Measurements from ENCODE around the gene ZNF775.
A peak's percentile ranks its signal among the peaks of the same experiment; 100 is the strongest.

Gene ZNF775

DNA sequence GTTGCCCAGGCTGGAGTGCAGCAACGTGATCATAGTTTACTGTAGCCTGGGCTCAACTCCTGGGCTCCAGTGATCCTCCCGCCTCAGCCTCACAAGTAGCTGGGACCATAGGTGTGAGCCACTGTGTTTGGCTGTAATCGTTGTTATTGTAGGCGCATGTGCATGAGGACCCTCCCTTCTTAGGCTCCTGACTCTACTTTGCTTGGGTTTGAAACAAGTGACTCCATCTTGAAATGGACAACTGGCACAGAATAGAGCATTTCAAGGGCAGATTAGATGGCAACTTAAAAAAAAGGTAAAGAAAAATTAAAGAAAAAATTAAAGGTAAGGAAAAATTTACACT is 55.9 kb downstream of the ZNF775 start:
- Histone ChIP-seq H3K4me1 (ENCODE audit: control insufficient read depth, low read length) (peaks cover 15% of the 10 kb centered on the region), H3F3A (ENCODE audit: control insufficient read depth, insufficient read depth) (no peaks in the 10 kb centered on the region), H3K4me3 (ENCODE audit: low read length) (no peak overlapping the region), H3K4me2 (ENCODE audit: low read length) (no peak overlapping the region), H3K9me2 (replicated peaks; ENCODE audit: control insufficient read depth, low read length) (no peaks in the 10 kb centered on the region), H3K9me3 (ENCODE audit: control insufficient read depth, insufficient read depth, low read length) (no peaks in the 10 kb centered on the region), H3K27ac (ENCODE audit: low read depth, low read length) (no peak overlapping the region), H3K79me2 (ENCODE audit: control insufficient read depth, low read length) (no peaks in the 10 kb centered on the region), H4K20me1 (ENCODE audit: control insufficient read depth, insufficient read depth, low read depth, low read length) (no peaks in the 10 kb centered on the region), H3K36me3 (ENCODE audit: control insufficient read depth, low read length) (no peaks in the 10 kb centered on the region), H3K27me3 (ENCODE audit: control insufficient read depth, low read length) (peaks cover 62% of the 10 kb centered on the region)
- no peak for TF ChIP-seq EZH2phosphoT487 (IDR thresholded peaks at IDR 0.05; ENCODE audit: borderline replicate concordance, low read length)
- TF ChIP-seq, protein P1, sequence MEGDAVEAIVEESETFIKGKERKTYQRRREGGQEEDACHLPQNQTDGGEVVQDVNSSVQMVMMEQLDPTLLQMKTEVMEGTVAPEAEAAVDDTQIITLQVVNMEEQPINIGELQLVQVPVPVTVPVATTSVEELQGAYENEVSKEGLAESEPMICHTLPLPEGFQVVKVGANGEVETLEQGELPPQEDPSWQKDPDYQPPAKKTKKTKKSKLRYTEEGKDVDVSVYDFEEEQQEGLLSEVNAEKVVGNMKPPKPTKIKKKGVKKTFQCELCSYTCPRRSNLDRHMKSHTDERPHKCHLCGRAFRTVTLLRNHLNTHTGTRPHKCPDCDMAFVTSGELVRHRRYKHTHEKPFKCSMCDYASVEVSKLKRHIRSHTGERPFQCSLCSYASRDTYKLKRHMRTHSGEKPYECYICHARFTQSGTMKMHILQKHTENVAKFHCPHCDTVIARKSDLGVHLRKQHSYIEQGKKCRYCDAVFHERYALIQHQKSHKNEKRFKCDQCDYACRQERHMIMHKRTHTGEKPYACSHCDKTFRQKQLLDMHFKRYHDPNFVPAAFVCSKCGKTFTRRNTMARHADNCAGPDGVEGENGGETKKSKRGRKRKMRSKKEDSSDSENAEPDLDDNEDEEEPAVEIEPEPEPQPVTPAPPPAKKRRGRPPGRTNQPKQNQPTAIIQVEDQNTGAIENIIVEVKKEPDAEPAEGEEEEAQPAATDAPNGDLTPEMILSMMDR (IDR thresholded peaks at IDR 0.05; ENCODE audit: low read depth, low read length, poor library complexity, severe bottlenecking) = no peak

DNA sequence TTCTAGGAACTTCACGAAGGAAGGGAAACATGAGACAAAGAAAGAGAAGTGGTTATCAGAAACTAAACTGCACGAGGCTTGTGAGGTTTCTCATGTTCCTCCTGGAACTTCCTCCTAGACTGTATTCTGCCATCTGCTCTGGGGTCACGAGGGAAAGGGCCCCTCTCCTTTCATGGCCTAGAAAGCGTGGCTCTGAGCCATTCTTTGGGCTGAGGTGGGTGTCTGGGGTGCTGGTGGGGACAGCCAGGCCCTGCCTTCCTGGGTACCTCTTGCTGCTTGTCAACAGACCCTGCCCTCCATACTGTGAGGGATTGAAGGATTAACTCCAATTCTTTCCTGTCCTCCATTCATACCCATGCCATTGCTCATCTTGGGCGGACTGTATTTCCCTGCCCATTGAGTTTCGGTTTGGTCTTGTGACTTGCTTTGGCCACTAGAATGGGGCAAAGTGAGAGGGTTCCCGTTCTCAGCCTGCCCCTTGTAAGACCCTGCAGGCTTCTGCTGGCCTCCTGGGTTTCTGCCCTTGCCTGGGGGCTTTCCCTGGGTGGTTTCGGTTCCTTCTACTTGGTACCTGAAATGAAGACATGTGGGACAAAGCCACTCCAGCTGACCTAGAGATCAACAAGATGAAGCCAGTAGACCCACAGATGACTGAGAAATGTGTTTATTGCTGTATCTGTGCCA is 56.4 kb downstream of the ZNF775 start:
- Histone ChIP-seq H4K20me1 (ENCODE audit: control insufficient read depth, insufficient read depth, low read depth, low read length) (no peaks in the 10 kb centered on the region), H3K36me3 (ENCODE audit: control insufficient read depth, low read length) (no peaks in the 10 kb centered on the region), H3K9me3 (ENCODE audit: control insufficient read depth, insufficient read depth, low read length) (no peaks in the 10 kb centered on the region), H3K9me2 (replicated peaks; ENCODE audit: control insufficient read depth, low read length) (no peaks in the 10 kb centered on the region), H3K4me1 (ENCODE audit: control insufficient read depth, low read length) (peaks cover 15% of the 10 kb centered on the region), H3K79me2 (ENCODE audit: control insufficient read depth, low read length) (no peaks in the 10 kb centered on the region), H3K4me2 (ENCODE audit: low read length) (peak overlapping the region; percentile 47), H3F3A (ENCODE audit: control insufficient read depth, insufficient read depth) (no peaks in the 10 kb centered on the region), H3K27me3 (ENCODE audit: control insufficient read depth, low read length) (peaks cover 59% of the 10 kb centered on the region), H3K27ac (ENCODE audit: low read depth, low read length) (no peak overlapping the region), H3K4me3 (ENCODE audit: low read length) (peak overlapping the region; percentile 21)
- TF ChIP-seq EZH2phosphoT487 (IDR thresholded peaks at IDR 0.05; ENCODE audit: borderline replicate concordance, low read length) = no peak
- TF ChIP-seq, protein P1 (IDR thresholded peaks at IDR 0.05; ENCODE audit: low read depth, low read length, poor library complexity, severe bottlenecking) = no peak

DNA sequence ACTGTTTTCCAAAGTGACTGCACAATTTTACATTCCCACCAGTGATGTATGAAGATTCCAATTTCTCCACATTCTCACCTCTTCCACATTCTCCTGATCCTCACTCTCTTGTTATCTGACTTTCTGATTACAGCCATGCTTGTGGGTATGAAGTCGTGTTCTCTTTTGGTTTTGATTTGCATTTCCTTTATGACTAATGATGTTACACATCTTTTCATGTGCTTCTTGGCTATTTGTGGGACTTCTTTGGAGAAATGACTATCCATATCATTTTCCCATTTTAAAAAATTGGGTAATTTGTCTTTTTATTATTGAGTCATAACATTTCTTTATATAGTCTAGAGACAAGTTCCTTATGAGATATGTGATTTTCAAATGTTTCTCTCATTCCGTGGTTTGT is 60.8 kb downstream of the ZNF775 start:
- Histone ChIP-seq H3F3A (ENCODE audit: control insufficient read depth, insufficient read depth) (no peaks in the 10 kb centered on the region), H3K36me3 (ENCODE audit: control insufficient read depth, low read length) (no peaks in the 10 kb centered on the region), H3K4me2 (ENCODE audit: low read length) (no peak overlapping the region), H3K79me2 (ENCODE audit: control insufficient read depth, low read length) (no peaks in the 10 kb centered on the region), H3K9me3 (ENCODE audit: control insufficient read depth, insufficient read depth, low read length) (no peaks in the 10 kb centered on the region), H3K27me3 (ENCODE audit: control insufficient read depth, low read length) (peaks cover 32% of the 10 kb centered on the region), H3K4me1 (ENCODE audit: control insufficient read depth, low read length) (peaks cover 14% of the 10 kb centered on the region), H4K20me1 (ENCODE audit: control insufficient read depth, insufficient read depth, low read depth, low read length) (no peaks in the 10 kb centered on the region), H3K4me3 (ENCODE audit: low read length) (no peak overlapping the region), H3K9me2 (replicated peaks; ENCODE audit: control insufficient read depth, low read length) (no peaks in the 10 kb centered on the region), H3K27ac (ENCODE audit: low read depth, low read length) (no peak overlapping the region)
- TF ChIP-seq, protein P1 (IDR thresholded peaks at IDR 0.05; ENCODE audit: low read depth, low read length, poor library complexity, severe bottlenecking) = no peak
- no peak for TF ChIP-seq EZH2phosphoT487 (IDR thresholded peaks at IDR 0.05; ENCODE audit: borderline replicate concordance, low read length)

All from DOHH2 (cell line).